ENCODE measurements around the gene TMEM151B. TPM values are rescaled to one million over a fixed set of nuclear protein-coding genes. Genes with fewer than 3 reads are reported as not detected.
A peak's percentile ranks its signal among the peaks of the same experiment; 100 is the strongest.

TMEM151B gene
- total and polyA plus RNA-seq, 2 of the 13 experiments (the other 11 are each of a cell fraction or from before 2014, with no cell fraction given), result not detected

DNA sequence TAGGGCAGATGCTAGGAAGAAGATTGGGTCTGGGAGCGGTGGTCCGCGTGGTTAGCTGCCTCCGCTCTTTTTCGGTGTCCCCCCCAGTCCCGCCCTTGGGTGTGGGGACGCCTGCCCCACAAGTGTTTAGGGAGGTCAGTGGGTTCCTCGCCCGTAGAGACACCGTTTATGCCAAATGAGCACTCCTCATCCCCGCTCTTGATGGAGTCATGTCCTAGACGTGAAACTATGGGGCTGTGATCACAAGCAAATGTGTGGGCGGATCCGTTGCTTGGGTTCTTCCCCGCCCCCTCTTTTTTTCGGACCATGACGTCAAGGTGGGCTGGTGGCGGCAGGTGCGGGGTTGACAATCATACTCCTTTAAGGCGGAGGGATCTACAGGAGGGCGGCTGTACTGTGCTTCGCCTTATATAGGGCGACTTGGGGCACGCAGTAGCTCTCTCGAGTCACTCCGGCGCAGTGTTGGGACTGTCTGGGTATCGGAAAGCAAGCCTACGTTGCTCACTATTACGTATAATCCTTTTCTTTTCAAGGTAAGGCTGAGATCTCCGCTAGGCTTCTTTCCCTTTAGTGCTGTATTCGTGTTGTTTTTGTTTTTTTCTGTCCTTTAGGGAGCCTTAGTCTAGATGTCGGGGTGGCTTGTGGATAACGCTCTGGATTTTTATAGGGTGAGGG lies 23.4 kb upstream of the TMEM151B start, which contains the start of gene HSP90AB1 (continued):
- TF ChIP-seq, protein P1, sequence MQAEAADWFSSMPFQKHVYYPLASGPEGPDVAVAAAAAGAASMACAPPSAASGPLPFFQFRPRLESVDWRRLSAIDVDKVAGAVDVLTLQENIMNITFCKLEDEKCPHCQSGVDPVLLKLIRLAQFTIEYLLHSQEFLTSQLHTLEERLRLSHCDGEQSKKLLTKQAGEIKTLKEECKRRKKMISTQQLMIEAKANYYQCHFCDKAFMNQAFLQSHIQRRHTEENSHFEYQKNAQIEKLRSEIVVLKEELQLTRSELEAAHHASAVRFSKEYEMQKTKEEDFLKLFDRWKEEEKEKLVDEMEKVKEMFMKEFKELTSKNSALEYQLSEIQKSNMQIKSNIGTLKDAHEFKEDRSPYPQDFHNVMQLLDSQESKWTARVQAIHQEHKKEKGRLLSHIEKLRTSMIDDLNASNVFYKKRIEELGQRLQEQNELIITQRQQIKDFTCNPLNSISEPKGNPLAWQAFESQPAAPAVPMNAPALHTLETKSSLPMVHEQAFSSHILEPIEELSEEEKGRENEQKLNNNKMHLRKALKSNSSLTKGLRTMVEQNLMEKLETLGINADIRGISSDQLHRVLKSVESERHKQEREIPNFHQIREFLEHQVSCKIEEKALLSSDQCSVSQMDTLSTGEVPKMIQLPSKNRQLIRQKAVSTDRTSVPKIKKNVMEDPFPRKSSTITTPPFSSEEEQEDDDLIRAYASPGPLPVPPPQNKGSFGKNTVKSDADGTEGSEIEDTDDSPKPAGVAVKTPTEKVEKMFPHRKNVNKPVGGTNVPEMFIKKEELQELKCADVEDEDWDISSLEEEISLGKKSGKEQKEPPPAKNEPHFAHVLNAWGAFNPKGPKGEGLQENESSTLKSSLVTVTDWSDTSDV (CRISPR knock-in tag; IDR thresholded peaks at IDR 0.05), result peak; percentile 71; the same call in 1 of the 2 replicates
- TF ChIP-seq KLF15 (CRISPR knock-in tag; IDR thresholded peaks at IDR 0.05; ENCODE audit: borderline replicate concordance) (0 out of 2 replicates have a peak, but pooled peaks have one; percentile 25), MED1 (CRISPR knock-in tag; IDR thresholded peaks at IDR 0.05) (peak; percentile 68; the same call in 1 of the 2 replicates), PLRG1 (conservative IDR thresholded peaks at IDR 0.05) (no peak), MEF2D (CRISPR knock-in tag; IDR thresholded peaks at IDR 0.05) (no peak), ETV6 (CRISPR knock-in tag; conservative IDR thresholded peaks at IDR 0.05) (0 out of 2 replicates have a peak, but pooled peaks have one; percentile 68), ZNF12 (CRISPR knock-in tag; IDR thresholded peaks at IDR 0.05) (peak; percentile 66), KDM6A (CRISPR knock-in tag; IDR thresholded peaks at IDR 0.05; ENCODE audit: low read depth) (0 out of 2 replicates have a peak, but pooled peaks have one; percentile 15), SSRP1 (CRISPR knock-in tag; IDR thresholded peaks at IDR 0.05) (peak; percentile 97), ZNF292 (CRISPR knock-in tag; IDR thresholded peaks at IDR 0.05; ENCODE audit: borderline replicate concordance, low read depth) (0 out of 2 replicates have a peak, but pooled peaks have one; percentile 9), NFATC3 (CRISPR knock-in tag; IDR thresholded peaks at IDR 0.05) (0 out of 2 replicates have a peak, but pooled peaks have one; percentile 74), ZNF598 (CRISPR knock-in tag; IDR thresholded peaks at IDR 0.05; ENCODE audit: borderline replicate concordance) (peak; percentile 14; the same call in 1 of the 2 replicates), ZFP36L1 (CRISPR knock-in tag; IDR thresholded peaks at IDR 0.05) (no peak; the same call in 1 of the 2 replicates), SMAD3 (CRISPR knock-in tag; IDR thresholded peaks at IDR 0.05) (peak; percentile 89; the same call in 1 of the 2 replicates), RARA (CRISPR knock-in tag; IDR thresholded peaks at IDR 0.05) (peak; percentile 55)
- TF ChIP-seq, protein P2, sequence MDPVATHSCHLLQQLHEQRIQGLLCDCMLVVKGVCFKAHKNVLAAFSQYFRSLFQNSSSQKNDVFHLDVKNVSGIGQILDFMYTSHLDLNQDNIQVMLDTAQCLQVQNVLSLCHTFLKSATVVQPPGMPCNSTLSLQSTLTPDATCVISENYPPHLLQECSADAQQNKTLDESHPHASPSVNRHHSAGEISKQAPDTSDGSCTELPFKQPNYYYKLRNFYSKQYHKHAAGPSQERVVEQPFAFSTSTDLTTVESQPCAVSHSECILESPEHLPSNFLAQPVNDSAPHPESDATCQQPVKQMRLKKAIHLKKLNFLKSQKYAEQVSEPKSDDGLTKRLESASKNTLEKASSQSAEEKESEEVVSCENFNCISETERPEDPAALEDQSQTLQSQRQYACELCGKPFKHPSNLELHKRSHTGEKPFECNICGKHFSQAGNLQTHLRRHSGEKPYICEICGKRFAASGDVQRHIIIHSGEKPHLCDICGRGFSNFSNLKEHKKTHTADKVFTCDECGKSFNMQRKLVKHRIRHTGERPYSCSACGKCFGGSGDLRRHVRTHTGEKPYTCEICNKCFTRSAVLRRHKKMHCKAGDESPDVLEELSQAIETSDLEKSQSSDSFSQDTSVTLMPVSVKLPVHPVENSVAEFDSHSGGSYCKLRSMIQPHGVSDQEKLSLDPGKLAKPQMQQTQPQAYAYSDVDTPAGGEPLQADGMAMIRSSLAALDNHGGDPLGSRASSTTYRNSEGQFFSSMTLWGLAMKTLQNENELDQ (CRISPR knock-in tag; IDR thresholded peaks at IDR 0.05; ENCODE audit: borderline replicate concordance), result 0 out of 2 replicates have a peak, but pooled peaks have one; percentile 66
- TF ChIP-seq, protein P3, sequence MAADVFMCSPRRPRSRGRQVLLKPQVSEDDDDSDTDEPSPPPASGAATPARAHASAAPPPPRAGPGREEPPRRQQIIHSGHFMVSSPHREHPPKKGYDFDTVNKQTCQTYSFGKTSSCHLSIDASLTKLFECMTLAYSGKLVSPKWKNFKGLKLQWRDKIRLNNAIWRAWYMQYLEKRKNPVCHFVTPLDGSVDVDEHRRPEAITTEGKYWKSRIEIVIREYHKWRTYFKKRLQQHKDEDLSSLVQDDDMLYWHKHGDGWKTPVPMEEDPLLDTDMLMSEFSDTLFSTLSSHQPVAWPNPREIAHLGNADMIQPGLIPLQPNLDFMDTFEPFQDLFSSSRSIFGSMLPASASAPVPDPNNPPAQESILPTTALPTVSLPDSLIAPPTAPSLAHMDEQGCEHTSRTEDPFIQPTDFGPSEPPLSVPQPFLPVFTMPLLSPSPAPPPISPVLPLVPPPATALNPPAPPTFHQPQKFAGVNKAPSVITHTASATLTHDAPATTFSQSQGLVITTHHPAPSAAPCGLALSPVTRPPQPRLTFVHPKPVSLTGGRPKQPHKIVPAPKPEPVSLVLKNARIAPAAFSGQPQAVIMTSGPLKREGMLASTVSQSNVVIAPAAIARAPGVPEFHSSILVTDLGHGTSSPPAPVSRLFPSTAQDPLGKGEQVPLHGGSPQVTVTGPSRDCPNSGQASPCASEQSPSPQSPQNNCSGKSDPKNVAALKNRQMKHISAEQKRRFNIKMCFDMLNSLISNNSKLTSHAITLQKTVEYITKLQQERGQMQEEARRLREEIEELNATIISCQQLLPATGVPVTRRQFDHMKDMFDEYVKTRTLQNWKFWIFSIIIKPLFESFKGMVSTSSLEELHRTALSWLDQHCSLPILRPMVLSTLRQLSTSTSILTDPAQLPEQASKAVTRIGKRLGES (CRISPR knock-in tag; IDR thresholded peaks at IDR 0.05; ENCODE audit: borderline replicate concordance), result peak; percentile 84; the same call in 1 of the 2 replicates
- TF ChIP-seq, protein P4, sequence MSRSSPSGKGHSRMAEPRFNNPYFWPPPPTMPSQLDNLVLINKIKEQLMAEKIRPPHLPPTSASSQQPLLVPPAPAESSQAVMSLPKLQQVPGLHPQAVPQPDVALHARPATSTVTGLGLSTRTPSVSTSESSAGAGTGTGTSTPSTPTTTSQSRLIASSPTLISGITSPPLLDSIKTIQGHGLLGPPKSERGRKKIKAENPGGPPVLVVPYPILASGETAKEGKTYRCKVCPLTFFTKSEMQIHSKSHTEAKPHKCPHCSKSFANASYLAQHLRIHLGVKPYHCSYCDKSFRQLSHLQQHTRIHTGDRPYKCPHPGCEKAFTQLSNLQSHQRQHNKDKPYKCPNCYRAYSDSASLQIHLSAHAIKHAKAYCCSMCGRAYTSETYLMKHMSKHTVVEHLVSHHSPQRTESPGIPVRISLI (CRISPR knock-in tag; IDR thresholded peaks at IDR 0.05; ENCODE audit: borderline replicate concordance), result peak; percentile 71; the same call in 1 of the 2 replicates
- TF ChIP-seq, protein P5, sequence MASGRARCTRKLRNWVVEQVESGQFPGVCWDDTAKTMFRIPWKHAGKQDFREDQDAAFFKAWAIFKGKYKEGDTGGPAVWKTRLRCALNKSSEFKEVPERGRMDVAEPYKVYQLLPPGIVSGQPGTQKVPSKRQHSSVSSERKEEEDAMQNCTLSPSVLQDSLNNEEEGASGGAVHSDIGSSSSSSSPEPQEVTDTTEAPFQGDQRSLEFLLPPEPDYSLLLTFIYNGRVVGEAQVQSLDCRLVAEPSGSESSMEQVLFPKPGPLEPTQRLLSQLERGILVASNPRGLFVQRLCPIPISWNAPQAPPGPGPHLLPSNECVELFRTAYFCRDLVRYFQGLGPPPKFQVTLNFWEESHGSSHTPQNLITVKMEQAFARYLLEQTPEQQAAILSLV (CRISPR knock-in tag; IDR thresholded peaks at IDR 0.05; ENCODE audit: borderline replicate concordance), result peak; percentile 22

Data from HepG2 (cell line).